HG03095 (cell line): ENCODE data around the gene TOM1.
"Not testable (repeated sequence)": the region's sequence is repeated elsewhere in the genome, so short reads cannot be mapped to it uniquely, and the experiment has no call there.

Experiments
- ATAC-seq: cut with Tn5 transposase; IDR thresholded peaks from one replicate; pipeline ENCODE4 v1.9.1; 2021; ENCODE audit warnings: moderate library complexity; ENCODE audit not compliant: unreplicated experiment

Gene TOM1

DNA sequence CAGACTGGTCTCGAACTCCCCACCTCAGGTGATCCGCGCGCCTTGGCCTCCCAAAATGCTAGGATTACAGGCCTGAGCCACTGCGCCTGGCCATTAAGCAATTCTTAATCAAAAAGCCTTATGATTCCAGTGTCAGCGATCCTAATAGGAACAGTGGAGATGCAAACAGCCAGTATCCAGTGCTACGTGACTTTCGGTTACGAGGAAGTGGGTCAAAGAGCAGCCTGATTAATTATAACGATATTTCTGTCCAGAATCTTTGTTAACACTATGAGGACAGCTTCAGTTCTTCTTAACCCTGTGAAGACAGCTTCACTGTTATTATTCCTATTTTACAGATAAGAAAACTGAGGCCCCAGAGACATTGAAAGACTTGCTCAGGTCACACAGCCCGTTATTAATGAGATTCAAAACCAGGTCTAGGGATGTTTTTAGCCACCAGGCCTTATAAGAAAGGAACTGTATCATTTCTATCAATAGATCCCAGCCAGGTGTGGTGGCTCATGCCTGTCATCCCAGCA lies 63.9 kb downstream of the TOM1 start:
- no peak for ATAC-seq

DNA sequence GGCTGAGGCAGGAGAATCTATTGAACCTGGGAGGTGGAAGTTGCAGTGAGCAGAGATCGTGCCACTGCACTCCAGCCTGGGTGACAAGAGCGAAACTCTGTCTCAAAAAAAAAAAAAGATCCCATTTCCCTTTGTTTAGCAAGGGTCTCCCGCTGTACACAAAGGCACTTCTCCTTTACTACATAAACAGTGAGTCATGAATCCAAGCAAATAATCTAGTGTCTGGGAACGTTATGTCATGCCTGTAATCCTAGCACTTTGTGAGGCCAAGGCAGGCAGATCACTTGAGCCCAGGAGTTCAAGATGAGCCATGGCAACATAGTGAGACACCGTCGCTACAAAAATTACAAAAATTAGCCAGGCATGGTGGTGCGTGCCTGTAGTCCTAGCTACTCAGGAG lies 64.5 kb downstream of the TOM1 start:
- not testable (repeated sequence) for ATAC-seq

DNA sequence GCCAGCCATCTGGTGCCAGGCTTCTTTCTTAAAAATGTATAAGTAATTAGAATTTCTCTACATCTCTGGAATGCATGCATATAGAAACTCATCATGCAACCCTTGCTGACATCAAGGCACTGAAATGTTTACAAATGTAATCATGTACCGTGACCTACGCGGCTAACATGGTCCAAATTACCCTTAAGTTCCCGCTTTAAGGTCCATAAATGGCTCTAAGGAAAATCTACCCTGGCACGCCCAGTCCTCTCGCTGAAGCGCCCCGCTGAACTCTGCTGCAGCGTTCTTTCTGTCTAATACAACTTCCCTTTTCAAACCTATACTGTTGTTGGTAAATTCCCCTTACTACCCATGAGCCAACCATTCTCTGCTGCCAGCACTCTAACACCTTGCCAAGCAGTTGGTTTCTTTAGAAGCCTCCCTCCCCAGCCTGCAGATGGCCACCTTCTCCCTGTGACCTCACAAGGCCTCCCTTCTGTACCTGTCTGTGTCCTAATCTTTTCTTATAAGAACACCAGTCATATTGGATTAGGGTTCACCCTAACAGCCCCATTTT lies 67.7 kb downstream of the TOM1 start:
- ATAC-seq, result no peak

- ATAC-seq, result no peak
These were observed 68.7 kb downstream of the TOM1 start for GRCh38 chr22:35368386-35368785.

GRCh38 chr22:35369996-35370395 lies 70.3 kb downstream of the TOM1 start:
- no peak for ATAC-seq

- ATAC-seq, result no peak
These were observed 74.1 kb downstream of the TOM1 start for GRCh38 chr22:35373781-35374180.

DNA sequence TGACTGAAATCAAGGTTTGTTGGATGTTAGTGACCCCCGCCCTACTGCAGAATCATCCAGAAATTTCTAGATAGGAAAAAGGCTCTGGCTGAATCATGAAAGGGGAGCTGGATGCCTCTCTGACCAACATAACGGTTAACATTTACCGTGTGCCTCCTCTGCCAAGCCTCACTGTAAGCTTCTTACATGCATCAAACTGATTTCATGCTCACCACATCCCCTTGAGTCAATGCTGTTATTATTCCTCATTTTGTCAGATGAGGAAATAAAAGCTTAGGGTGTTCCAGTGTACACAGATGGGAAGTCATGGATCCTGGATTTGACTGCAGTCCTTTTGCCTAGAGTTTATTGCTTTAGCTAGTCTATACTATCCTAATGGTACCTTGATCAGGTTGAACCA lies 75.3 kb downstream of the TOM1 start:
- no peak for ATAC-seq

- ATAC-seq, result no peak
These were observed 75.8 kb downstream of the TOM1 start for GRCh38 chr22:35375526-35375925.

GRCh38 chr22:35376728-35377472 lies 77.2 kb downstream of the TOM1 start:
- peak; percentile 43 for ATAC-seq

DNA sequence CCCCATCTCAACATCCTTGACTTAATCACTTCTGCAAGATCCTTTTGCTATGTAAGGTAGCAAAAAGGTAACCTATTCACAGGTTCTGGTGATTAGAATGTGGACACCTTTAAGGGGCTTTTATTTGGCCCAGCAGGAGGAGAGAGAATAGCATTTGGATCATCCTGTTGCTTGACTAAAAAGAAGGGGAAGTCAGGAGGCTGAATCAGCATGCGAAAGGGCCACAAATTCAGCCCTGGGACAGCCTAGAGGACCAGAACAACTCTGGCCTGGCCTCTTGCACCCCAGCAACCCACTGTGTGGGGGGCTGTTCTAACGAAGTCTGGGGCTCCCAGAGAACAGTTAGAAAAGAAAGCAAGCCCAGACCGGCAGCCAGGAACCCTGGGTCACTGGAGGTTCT lies 78.0 kb downstream of the TOM1 start:
- no peak for ATAC-seq

- no peak for ATAC-seq
These were observed 78.9 kb downstream of the TOM1 start for GRCh38 chr22:35378621-35379020.

GRCh38 chr22:35379146-35379993 lies 79.7 kb downstream of the TOM1 start:
- ATAC-seq, result no peak

DNA sequence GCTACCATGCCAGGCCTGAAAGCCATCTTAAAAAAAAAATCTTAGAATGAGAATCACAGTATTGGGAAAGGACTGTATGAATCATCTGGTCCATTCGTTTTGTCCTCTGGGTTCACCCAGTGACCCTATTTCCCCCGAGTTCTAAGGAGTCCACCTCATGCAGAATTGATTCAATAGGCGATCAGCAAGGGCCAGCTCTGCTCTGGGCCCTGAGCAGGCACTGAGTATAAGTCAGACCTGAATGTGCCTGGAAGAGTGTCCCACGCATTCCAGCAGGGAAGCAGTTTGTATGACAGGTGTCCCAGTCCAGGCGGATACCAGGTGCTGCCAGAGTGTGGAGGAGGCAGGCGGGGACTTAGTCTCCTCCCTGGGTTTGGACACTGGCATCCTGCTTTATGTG lies 80.3 kb downstream of the TOM1 start:
- no peak for ATAC-seq

DNA sequence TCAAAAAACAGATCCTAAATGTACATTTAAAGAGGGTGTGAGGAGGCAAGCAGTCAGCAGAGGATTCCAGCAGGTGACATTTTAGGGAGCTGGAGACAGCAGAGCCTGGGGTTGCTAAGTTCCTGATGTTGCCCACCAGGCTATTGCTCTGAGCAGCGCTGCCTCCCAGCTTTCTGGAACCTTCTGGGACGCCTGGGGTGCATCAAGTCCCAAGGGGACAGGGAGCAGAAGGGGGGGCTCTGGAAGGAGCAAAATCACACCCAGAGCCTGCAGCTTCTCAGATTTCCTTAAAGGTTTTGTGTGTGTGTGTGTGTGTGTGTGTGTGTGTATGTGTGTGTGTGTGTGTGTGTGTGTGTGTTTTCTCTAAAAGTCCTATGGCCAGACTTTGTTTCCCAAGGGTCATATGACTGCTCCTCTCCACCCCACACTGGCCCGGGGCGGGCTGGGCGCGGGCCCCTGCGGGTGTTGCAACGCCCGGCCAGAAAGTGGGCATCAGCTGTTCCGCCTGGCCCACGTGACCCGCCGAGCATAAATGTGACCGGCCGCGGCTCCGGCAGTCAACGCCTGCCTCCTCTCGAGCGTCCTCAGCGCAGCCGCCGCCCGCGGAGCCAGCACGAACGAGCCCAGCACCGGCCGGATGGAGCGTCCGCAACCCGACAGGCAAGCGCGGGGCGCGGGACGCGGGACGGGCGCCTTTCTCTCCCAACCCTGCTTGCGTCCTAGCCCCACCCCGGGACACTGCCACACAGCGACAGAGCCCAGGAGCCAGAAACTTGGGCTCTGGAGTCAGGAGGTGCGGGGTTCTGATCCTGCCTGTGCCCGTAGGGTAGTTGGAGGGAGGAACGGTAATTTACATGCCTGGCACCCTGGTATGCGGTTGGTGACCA lies 81.1 kb downstream of the TOM1 start, which contains the start of gene HMOX1:
HMOX1 (plus strand) TSS at position 560 of the 887 bp plus-strand sequence; CDS start at position 638, 78 bp downstream.
- ATAC-seq, result no peak

- ATAC-seq, result no peak
These were observed 81.8 kb downstream of the TOM1 start for GRCh38 chr22:35381424-35382009.

GRCh38 chr22:35383679-35384071 lies 84.0 kb downstream of the TOM1 start:
- ATAC-seq, result no peak

GRCh38 chr22:35384527-35384926 lies 84.8 kb downstream of the TOM1 start:
- no peak for ATAC-seq

DNA sequence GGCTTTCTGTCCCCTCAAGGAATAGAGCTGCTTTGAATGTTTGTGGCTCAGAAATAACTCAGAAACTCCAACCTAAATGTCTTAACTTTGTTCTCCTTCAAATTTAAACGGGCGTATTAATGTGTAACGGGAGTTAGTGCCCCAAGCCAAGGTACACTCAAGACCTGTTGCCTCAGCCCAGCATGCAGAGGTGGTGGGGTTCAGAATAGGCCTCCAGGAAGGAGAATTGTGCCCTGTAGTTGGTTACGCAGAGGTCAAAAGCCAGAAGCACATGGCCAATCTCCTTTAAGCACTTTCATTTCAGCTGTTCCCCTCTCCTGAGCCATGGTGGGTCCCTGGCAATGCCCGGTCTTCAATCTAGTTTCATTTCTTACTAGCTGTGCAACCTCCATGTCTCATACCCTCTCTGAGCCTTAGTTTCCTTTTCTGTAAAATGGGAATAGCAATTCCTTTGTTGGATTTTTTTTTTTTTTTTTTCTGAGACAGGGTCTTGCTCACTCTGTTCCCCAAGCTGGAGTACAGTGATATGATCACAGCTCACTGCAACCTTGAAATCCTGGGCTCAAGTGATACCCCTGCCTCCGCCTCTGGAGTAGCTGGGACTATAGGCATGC lies 85.4 kb downstream of the TOM1 start:
- ATAC-seq, result no peak

DNA sequence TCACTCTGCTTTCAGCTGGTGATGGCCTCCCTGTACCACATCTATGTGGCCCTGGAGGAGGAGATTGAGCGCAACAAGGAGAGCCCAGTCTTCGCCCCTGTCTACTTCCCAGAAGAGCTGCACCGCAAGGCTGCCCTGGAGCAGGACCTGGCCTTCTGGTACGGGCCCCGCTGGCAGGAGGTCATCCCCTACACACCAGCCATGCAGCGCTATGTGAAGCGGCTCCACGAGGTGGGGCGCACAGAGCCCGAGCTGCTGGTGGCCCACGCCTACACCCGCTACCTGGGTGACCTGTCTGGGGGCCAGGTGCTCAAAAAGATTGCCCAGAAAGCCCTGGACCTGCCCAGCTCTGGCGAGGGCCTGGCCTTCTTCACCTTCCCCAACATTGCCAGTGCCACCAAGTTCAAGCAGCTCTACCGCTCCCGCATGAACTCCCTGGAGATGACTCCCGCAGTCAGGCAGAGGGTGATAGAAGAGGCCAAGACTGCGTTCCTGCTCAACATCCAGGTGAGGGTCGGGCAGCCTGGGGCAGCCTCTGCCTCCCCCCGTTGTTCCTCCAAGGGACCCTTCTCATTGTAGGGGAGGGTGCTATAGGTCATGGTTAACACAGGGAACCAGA lies 87.1 kb downstream of the TOM1 start:
- no peak for ATAC-seq
